HG03025 (cell line): Measurements from ENCODE around the gene ALDH16A1.
"Not testable (repeated sequence)": the region's sequence is repeated elsewhere in the genome, so short reads cannot be mapped to it uniquely, and the experiment has no call there.

Source experiments
- ATAC-seq: cut with Tn5 transposase; IDR thresholded peaks from one replicate; pipeline ENCODE4 v1.9.1; 2021; ENCODE audit warnings: mild to moderate bottlenecking, moderate library complexity; ENCODE audit not compliant: unreplicated experiment, low FRiP score

Gene ALDH16A1

GRCh38 chr19:49461130-49461529, 8.1 kb downstream of the ALDH16A1 start:
- ATAC-seq = not testable (repeated sequence)

GRCh38 chr19:49461656-49462055, 8.6 kb downstream of the ALDH16A1 start:
- ATAC-seq = no peak

GRCh38 chr19:49462492-49462891, 9.5 kb downstream of the ALDH16A1 start:
- no peak for ATAC-seq

- ATAC-seq = no peak
These were observed 11.1 kb downstream of the ALDH16A1 start for GRCh38 chr19:49463960-49464740.

- ATAC-seq = no peak
These were observed 12.3 kb downstream of the ALDH16A1 start for GRCh38 chr19:49465371-49465770.

GRCh38 chr19:49468199-49468598, 15.2 kb downstream of the ALDH16A1 start:
- ATAC-seq = no peak

GRCh38 chr19:49468746-49469447, 15.9 kb downstream of the ALDH16A1 start:
- ATAC-seq = peak; percentile 42

GRCh38 chr19:49469828-49470614, 17.0 kb downstream of the ALDH16A1 start:
- no peak for ATAC-seq

GRCh38 chr19:49470615-49470978, 17.6 kb downstream of the ALDH16A1 start:
- no peak for ATAC-seq

- no peak for ATAC-seq
These were observed 19.9 kb downstream of the ALDH16A1 start for GRCh38 chr19:49472936-49473335.

GRCh38 chr19:49473501-49473867, 20.5 kb downstream of the ALDH16A1 start:
- ATAC-seq = not testable (repeated sequence)

- no peak for ATAC-seq
These were observed 21.0 kb downstream of the ALDH16A1 start, which contains the start of gene FLT3LG for GRCh38 chr19:49473868-49474541. TSS of gene FLT3LG (plus strand) at chr19:49474215. CDS start at chr19:49474640, 425 bp downstream.

- ATAC-seq = no peak
These were observed 21.5 kb downstream of the ALDH16A1 start for GRCh38 chr19:49474542-49474924.

- ATAC-seq = no peak
These were observed 22.3 kb downstream of the ALDH16A1 start for GRCh38 chr19:49475191-49475917.

- no peak for ATAC-seq
These were observed 23.2 kb downstream of the ALDH16A1 start for GRCh38 chr19:49475995-49476880.

- no peak for ATAC-seq
These were observed 27.1 kb downstream of the ALDH16A1 start for GRCh38 chr19:49479975-49480628.

GRCh38 chr19:49481020-49481683, 28.1 kb downstream of the ALDH16A1 start:
- no peak for ATAC-seq

GRCh38 chr19:49486232-49486631, 33.2 kb downstream of the ALDH16A1 start:
- no peak for ATAC-seq
